Measurements from ENCODE around the gene PLA2G4D. TPM values are rescaled to one million over a fixed set of nuclear protein-coding genes. Genes with fewer than 3 reads are reported as not detected.

Gene PLA2G4D
- polyA plus RNA-seq, 2 of the 4 experiments (the other 2 are of a cell fraction): not detected

GRCh38 chr15:42069496-42070278, 24.7 kb downstream of the PLA2G4D start:
- DNase-seq (ENCODE audit: low read depth in 1 of 2, low spot score in 1 of 2) (no peak), FAIRE-seq (no peak), ATAC-seq (no peak)
- Histone ChIP-seq H3K4me2 (no peak overlapping the region), H3K9me3 (no peaks in the 10 kb centered on the region; the same call in 2 of the 3 replicates), H3K4me3 (no peak overlapping the region), H3K4me1 (no peaks in the 10 kb centered on the region), H3K27ac (no peak overlapping the region)
- TF ChIP-seq ZNF302 (CRISPR knock-in tag; IDR thresholded peaks at IDR 0.05): no peak
- no peak for TF ChIP-seq POLR2A (IDR thresholded peaks at IDR 0.05; ENCODE audit: low read length)
- TF ChIP-seq REST (IDR thresholded peaks at IDR 0.05): no peak
- no peak for TF ChIP-seq CHD2 (IDR thresholded peaks at IDR 0.05; ENCODE audit: low read length, partially characterized antibody)
- 47% methylated on average over 2 of the region's 17 CpGs for WGBS (ENCODE audit: missing lambda C conversion rate)
- POLR2A ChIA-PET: no interaction called here
- CTCF ChIA-PET: interaction anchor here (0.9 to 6.0 kb wide), 6 partner anchors 8 to 402 kb away, joined by 3 to 67 read pairs (median 3); no protein-coding TSS in a partner anchor

- WGBS (ENCODE audit: missing lambda C conversion rate): 88% methylated on average over 7 of the region's 7 CpGs
- ChIA-PET POLR2A (no interaction called here), CTCF (interaction anchor here (0.8 to 1.3 kb wide), 4 partner anchors 10 to 403 kb away, joined by 3 to 4 read pairs (median 3); no protein-coding TSS in a partner anchor)
- no peak overlapping the region for H3K4me3 ChIP-seq
- TF ChIP-seq PHF8 (IDR thresholded peaks at IDR 0.05; ENCODE audit: borderline replicate concordance, low read depth) (no peak), EHF (CRISPR knock-in tag; IDR thresholded peaks at IDR 0.05) (no peak), MAZ (IDR thresholded peaks at IDR 0.05; ENCODE audit: borderline replicate concordance, low read depth, low read length) (no peak), SREBF2 (IDR thresholded peaks at IDR 0.05) (no peak), HOXB5 (CRISPR knock-in tag; IDR thresholded peaks at IDR 0.05) (no peak), NR3C1 (IDR thresholded peaks at IDR 0.05) (no peak), EHMT2 (IDR thresholded peaks at IDR 0.05; ENCODE audit: low read depth) (no peak), KDM5A (IDR thresholded peaks at IDR 0.05) (no peak), KDM1A (IDR thresholded peaks at IDR 0.05; ENCODE audit: low read depth) (no peak), HES2 (IDR thresholded peaks at IDR 0.05) (no peak), CBX8 (IDR thresholded peaks at IDR 0.05) (no peak), GATA3 (IDR thresholded peaks at IDR 0.05; ENCODE audit: borderline replicate concordance) (no peak), NFE2L2 (conservative IDR thresholded peaks at IDR 0.05; ENCODE audit: low read length) (no peak), RAD21 (conservative IDR thresholded peaks at IDR 0.05 in 1 of 2, IDR thresholded peaks at IDR 0.05 in 1 of 2) (no peak), ESRRA (IDR thresholded peaks at IDR 0.05; ENCODE audit: borderline replicate concordance, low read length) (no peak), RARB (CRISPR knock-in tag; IDR thresholded peaks at IDR 0.05) (no peak), HDAC2 (IDR thresholded peaks at IDR 0.05) (no peak), HOXB13 (CRISPR knock-in tag; IDR thresholded peaks at IDR 0.05; ENCODE audit: low read depth) (no peak)
- FAIRE-seq (no peak), DNase-seq (ENCODE audit: low read depth in 1 of 2, low spot score in 1 of 2) (no peak), ATAC-seq (no peak)
- H3K4me2 ChIP-seq: no peak overlapping the region
- H3K4me1 ChIP-seq: no peaks in the 10 kb centered on the region
- no peak overlapping the region for H3K27ac ChIP-seq
- no peaks in the 10 kb centered on the region; the same call in 2 of the 3 replicates for H3K9me3 ChIP-seq
These were observed 25.3 kb downstream of the PLA2G4D start for GRCh38 chr15:42069025-42069424.

All from A549 (cell line).